SIG-M5 treated with dmso at 0.1 percent for 504 hours (cell line): Measurements from ENCODE around the gene MYPOP.
"Not testable (repeated sequence)": the region's sequence is repeated elsewhere in the genome, so short reads cannot be mapped to it uniquely, and the experiment has no call there.

ENCODE experiments used
- DNase-seq: peaks from one replicate; lab custom pipeline; 2025; ENCODE audit not compliant: unreplicated experiment; lab: John Stamatoyannopoulos, UW

MYPOP gene

DNA sequence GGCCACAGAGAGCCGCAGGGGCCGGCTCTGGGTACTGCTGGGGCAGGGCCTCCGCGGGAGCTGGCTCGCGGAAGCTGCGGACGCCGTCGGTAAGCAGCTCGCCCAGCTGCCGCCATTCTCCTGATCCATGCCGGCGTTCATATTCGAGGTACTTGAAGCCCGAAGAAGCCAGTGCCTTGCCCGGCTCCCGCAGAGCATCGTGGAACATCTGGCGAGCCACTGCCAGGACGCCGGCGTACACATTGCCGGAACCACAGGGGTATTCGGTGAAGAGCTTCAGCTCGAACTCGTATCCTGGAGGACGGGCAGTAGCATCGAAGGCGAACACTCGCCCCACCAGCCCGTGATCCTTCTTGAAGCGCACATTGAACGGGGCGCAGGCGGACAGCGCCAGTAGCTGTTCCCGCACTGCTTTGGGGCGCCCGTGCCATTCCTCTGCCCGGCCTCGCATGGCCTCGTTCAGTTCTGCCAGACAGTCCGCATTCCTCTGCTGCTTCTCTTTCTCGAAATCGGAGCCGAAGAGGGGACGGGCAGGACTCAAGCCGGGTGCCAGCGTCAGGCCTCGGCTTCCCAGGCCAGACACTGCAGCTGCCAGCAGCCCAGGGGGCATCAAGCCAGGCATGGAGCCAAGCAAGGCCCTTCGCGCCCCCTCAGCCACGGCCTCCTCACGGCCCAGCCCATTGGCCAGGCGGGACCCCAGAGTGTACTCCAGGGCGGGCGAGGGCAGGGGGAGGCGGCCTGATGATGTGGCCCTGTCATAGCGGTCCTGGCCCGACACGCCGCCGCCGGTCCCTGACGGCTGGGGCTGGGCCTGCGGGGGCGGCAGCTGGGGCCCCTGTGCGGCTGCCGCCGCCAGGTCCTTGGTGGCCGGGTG is 17.5 kb downstream of the MYPOP start:
- DNase-seq = no peak

DNA sequence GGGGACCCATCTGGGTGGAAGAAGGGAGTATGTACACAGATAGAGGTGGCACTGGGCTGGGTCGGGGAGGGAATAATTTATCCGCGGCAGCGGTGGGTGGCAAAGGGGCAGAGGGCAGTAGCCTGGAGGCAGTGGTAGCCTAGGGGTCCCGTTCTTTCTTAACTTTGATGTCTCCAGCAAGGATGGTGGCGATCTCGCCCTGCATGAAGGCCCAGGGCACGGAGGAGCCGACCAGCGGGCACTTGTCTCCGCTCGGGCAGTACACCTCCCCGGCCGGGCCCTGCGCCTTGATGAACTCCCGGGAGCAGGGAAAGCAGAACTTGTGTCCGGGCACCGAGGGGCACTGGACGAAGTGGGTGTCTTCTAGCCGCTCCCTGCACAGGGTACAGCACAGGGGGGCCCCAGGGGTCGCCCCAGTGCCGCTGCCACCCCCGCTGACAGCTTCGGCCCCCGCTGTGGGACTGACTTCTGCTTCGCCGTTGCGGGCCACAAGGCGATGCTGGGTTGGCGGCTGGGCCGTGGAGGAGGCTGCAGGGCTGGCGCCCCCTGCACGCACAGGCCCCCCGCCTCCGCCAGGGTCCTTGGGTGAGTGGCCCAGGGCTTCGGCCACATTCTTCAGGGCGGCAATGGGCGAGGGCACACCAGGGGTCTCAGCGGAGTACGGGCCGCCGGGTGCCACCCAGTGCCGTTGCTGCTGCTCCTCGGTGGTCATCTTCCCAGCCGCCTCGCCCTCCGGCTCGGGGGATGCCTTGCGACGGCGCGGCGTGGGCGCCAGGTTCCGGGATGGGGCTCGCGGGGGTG is 18.3 kb downstream of the MYPOP start:
- no peak for DNase-seq

DNA sequence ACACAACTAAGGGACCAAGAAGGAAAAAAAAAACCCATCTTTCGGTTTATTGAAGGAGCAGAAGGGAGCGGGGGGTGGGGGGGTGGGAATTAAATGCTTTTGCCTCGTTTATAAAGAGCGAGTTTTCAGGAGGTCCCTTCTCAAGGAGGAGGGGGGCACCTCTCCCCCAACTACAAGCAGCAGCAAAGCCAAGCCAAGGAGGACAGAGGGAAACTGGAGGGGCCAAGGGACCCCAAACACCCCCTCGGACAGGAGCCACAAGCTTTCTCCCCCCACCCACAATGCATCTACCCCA is 18.9 kb downstream of the MYPOP start:
- no peak for DNase-seq

- DNase-seq = peak; percentile 80
Measured at GRCh38 chr19:45882652-45883585, 19.5 kb downstream of the MYPOP start.

DNA sequence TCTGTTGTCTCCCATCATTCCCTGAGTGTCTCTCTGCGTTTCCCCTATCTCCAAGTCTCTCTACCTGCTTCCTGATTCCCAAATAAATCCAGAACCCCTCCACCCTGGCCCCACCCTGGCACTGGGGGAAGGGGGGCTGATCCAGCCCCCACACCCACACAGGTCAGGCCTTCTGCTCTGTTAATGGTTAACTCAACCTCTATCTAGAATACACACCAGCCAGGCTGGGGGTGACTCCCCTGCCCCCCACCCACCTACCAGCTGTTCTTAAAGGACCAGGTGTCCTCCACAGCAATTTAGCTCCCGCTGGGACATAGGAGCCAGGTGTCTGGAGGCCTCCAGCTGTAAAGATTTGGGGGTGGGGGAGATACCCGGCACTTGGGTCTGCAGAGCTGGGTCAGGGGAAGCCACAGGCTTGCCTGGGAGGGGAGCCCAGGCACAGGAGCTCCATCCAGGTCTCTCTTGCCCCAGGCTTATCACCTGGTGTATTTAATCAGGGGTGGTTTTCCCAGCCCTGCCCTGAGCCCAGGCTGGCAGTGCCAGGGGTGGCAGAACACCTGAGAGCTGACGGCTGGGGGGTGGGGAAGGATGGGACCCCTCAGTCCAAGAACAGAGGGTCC is 20.4 kb downstream of the MYPOP start:
- no peak for DNase-seq

DNA sequence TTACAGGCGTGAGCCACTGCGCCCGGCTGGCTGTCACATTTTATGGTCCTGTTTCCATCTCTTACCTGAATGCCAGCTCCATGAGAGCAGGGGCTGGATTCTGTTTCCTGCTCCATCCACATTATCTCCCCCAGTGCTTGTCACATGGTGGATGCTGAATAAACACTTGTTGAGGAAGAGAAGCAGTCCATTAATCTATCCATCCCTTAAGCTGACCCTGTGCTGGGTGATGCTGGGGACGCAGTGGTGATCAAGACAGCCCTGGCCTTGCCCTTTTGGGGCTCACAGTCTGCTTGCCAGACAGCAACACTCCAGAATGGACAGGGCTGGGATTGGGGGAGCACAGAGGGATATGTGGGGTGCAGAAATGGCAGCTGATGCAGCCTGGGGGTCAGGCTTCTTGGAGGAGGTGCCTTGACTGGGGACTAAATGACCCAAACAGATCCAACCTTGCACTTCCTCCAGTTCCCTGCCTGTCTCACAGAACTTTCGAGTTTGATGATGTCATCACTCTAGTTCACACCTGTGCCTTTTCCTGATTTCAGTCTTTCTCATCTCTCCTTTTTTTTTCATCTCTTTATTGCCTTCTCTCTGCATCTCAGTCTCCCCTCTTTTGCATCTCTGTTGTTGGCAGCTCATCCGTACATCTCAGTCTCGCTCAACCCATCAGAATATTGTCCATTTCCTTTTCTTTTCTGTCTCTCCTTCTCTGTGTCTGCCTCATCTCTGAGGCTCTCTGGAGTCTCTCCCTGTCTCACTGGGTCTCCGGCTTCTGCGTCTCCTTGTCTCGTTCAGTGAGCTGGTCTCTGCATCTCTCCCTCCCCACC is 21.1 kb downstream of the MYPOP start:
- no peak for DNase-seq

DNA sequence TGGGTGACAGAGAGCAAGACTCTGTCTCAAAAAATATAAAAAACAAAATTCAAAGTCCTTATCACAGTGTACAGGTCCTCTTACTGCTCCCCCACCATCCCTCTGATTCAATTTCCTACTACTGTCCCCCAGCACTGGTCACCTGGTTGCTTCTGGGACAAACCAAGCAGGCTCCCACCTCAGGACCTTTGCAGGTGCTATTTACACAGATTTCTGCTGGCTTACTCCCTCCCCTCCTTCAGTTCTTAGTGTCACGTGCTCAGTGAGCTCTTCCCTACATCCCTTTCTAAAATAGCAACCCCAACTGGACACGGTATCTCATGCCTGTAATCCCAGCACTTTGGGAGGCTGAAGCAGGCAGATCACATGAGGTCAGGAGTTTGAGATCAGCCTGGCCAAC is 22.4 kb downstream of the MYPOP start:
- DNase-seq = no peak

GRCh38 chr19:45879055-45879454 is 23.4 kb downstream of the MYPOP start:
- DNase-seq = no peak

DNA sequence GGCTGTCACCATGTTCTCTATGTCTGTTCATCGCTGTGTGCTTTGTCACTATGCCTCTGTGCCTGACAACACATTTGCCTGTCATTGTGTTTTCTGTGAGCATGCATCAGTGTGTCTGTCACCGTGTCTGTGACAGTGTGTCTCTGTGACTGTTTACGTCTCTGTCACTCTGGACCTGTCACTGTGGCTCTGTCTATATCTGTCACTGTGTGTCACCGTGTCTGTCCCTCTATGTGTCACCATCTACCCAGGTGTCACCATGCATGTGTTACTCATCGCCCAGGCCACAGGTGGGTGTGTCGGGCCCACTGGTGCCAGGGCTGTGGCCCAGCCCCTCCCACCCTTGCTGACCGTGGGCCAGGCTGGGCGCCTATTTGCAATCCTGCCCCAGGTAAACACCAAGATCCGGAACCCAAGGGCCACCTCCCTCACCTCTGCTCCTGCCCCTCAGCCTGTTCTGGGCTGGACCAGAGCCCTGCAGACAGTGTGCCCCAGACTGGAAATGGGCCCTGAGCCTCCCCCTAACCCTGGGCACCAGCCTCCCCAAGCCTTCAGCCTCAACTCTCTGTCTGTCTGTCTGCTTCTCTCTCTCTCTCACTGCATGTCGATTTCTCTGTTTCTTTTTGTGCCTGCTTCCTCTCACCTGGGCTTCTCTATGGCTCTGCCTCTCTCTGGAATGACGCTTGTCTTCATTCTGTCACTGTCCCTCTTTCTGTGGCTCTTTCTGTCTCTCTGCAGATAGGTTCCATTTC is 24.2 kb downstream of the MYPOP start:
- DNase-seq = no peak

DNA sequence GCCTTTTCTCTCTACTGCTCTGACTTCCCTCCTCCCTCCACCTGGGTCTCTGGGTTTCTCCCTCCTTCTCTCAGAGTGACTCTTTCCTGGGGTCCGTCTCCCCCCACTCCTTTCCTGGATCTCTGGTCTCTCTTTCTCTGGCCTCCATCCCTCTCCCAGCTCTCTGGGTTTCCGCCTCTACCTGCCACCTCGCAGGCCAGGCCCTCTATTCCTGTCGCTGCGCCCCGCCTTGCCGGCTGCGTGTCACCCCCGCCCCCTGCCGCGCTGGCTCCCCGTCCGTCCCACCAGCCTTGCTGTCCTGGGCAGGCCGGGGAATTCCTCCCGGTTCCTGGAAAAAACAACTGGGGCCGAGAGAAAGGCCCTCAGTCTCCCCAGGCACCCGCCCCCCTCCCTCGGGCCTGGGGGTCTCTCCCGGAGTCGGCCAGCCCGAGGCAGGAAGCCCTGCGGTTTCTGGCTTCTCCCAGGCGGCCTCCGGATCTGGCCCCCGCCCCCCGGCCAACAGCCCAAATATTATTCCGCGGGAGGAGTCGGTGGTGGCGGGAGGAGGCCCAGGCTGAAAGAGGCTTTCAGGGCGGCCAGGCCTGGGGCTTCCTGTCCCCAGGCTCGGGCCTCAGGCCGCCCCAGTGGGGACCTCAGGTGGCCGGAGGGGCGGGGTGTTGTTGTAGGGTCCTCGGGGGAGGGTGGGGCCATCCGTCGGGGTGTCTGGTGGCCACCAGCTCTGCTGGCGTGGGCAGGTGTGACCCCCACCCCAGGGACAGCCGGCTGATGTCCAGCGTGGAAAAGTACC is 25.8 kb downstream of the MYPOP start:
- DNase-seq = no peak

GRCh38 chr19:45876161-45876410 is 26.3 kb downstream of the MYPOP start:
- DNase-seq = no peak

DNA sequence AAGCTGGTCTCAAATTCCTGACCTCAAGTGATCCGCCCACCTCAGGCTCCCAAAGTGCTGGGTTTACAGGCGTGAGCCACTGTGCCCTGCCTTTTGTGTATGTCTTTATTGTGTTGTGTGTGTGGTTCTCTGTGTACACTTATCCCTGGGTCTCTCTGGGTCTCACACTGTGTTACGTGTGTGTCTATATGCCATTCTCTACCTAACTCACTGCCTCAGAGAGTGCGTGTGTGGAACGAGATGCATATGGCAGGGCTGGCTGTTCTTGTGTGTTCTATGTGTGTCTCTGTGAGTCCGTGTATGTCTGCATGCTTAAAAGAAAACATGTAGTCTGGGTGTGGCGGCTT is 27.8 kb downstream of the MYPOP start:
- no peak for DNase-seq

DNA sequence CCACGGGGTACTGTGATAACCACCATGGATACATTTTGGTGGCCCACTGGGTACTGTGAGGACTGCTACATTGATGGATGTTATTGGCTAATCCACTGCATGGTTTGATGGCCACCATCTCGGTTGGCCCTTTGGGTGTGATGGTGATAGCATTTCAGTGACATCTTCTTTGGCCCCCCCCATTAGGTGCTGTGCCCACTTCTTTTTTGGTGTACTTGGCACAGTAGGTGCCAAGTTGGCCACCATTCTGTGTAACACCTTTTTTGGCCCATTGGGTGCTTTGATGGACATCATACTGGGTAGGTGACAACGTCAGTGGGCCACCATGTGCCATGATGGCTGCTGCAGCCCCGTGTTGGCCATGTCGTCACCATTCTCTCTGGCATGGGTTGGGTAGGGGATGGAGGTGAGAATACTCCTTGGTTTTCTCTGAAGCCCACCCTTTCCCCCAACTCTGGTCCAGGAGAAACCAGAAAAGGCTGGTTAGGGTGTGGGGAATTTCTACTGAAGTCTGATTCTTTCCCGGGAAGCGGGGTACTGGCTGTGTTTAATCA is 29.1 kb downstream of the MYPOP start:
- DNase-seq = no peak

GRCh38 chr19:45872095-45872919 is 30.1 kb downstream of the MYPOP start:
- no peak for DNase-seq

DNA sequence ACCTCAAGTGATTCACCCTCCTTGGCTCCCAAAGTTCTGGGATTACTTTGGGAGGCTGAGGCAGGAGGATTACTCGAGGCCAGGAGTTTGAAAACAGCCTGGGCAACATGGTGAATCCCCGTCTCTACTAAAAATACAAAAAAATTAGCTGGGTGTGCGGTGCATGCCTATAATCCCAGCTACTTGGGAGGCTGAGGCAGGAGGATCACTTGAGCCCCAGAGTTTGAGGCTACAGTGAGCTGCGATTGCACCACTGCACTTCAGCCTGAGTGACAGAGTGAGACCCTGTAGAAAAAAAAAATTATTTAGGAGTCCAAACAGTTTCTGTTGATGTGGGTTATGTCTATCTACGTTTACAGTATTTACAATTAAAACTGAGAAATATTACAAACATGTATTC is 31.6 kb downstream of the MYPOP start:
- no peak for DNase-seq

DNA sequence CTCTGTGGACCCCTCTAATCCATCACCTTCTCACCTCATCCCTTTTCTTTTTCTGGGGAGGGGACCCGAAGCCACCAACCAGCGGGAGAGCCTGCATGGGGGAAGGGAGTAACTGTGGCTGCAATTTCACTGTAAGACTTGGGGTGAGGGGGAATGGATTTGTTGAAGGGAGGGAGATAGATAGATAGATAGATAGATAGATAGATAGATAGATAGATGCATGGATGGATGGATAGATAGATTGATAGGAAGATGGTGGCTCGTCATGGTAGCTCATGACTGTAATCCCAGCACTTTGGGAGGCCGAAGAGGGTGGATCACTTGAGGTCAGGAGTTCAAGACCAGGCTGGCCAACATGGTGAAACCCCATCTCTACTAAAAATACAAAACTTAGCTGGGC is 35.2 kb downstream of the MYPOP start:
- not testable (repeated sequence) for DNase-seq

- no peak for DNase-seq
Measured at GRCh38 chr19:45866400-45867176, 35.8 kb downstream of the MYPOP start.
